NCI-H524 treated with DMSO at 0.1 percent for 48 hours (cell line): ENCODE data around the gene PLAU.
"Not testable (repeated sequence)": the region's sequence is repeated elsewhere in the genome, so short reads cannot be mapped to it uniquely, and the experiment has no call there.

ENCODE experiments used
- DNase-seq: peaks from one replicate; lab custom pipeline; 2025; lab: John Stamatoyannopoulos, UW

PLAU gene

DNA sequence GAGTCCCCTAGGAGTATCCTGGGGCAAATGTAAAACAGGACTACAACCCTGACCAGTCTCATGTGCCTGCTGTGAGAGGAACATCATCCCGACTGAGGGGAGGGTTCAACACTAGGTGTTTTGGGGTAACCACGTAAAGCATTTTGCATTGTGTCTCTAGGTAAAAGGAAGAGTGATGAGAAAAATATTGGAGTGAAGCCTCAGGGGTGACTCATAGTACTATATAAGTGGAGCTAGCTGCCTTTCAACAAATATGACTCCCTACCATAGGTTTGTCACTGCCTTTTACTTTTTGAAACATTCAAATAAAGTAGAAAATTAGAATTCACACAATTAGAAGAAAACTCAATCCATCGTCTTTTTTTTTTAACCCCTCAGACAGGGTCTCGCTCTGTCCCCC lies 34.0 kb upstream of the PLAU start:
- DNase-seq = no peak

DNA sequence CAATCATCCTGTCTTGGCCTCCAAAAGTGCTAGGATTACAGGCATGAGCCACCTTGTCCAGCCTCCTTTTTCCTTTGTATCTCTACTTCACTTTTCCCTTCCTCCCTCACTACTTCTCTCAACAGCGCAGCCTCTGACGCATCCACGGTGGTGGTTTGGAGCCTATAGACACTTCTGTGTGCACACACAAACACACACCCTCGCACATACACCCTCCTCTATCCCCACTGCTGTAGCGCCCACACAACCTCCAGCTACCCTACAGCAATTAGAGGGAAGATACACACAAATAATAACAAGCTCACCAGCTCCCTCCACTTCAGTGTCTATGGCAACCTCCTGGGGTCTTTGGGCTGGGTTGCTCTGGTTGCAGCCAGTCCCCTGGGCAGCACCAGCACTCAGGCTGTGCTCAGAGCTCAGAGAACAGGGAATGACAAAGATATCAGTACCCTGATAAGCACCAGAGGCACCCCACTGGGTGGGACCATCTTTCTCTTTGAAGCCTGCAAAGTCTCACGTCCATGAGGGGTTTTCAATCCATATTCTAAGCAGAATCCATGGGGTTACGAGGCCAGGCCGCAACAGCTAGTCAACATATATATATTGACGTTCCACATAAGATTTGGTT lies 33.3 kb upstream of the PLAU start:
- no peak for DNase-seq

- no peak for DNase-seq
These were observed 32.6 kb upstream of the PLAU start for GRCh38 chr10:73878365-73878764.

DNA sequence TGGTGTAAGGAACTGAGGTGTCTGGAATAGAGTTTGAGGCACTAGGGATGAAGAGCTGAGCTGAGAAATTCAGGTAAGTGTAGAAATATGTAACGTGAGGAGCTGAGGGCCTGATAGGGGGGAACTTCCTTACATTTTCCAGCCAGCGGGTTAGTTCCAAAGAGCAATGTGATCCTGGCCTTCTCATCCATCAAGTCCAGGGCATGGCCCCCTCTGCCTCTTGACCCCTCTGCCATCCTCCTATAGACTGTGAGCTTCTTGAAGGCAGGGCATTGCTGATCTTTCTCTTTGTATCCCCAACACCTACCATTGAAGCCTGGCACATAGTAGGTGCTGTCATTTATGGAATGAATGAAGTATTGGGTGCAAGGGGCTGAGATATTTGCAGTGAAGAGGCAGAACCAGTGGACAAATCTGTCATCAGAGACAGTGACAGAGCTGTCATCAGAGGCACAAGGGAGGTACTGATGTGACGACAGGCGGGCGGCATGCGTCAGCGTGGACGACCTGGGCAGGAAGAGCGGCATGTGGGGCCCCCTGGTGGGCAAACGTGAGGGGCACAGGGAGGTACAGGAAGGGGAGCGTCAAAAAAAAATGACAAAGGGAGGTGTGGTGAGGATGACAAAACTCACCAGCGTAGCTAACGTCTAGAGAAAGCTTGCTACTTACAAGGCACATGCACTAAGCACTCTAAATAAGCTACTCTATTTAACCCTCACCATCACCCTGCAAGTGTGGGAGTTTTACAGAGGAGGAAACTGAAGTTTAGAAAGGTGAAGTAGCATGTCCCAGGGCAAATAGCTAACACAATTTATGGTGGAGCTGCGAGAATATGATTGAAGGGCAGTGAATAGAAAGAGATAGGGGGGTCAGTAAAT lies 31.4 kb upstream of the PLAU start:
- no peak for DNase-seq

GRCh38 chr10:73881221-73881919 lies 29.6 kb upstream of the PLAU start:
- no peak for DNase-seq

DNA sequence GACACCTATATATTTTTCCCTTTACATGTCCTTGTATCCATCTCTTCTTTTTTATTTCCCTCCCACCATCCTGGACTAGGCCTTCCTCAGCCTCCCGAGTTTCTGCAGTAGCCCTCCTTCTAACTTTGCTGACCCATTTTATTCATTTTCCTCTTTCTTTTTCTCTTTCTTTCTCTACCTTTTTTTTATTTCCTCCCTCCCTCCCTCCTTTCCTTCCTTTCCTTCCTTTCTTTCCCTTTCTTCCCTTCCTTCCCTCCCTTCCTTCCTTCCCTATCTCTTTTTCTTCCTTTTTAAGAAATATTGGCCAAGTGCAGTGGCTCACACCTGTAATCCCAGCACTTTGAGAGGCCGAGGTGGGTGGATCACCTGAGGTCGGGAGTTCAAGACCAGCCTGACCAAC lies 26.9 kb upstream of the PLAU start:
- DNase-seq = no peak

DNA sequence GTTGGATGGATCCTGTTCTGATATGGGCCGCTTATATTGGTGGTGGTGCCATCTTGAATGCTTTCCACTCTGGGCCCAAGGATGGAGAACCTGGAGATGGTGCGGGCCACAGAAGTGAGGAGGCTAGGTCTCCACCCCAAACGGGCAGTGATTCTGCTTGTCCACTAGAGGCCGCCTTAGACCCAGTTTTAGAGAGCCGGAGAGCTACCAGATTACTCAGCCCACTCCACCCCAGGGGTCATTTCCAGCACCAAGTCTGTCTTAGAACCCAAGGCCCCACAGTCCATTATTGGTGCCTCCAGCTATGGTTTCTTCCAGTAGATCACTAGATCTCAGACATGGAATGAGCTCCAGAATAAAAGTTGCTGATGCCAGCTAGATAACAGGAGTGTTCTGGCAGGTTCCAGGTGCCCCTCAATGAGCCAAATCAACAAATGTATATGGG lies 24.8 kb upstream of the PLAU start:
- DNase-seq = no peak

DNA sequence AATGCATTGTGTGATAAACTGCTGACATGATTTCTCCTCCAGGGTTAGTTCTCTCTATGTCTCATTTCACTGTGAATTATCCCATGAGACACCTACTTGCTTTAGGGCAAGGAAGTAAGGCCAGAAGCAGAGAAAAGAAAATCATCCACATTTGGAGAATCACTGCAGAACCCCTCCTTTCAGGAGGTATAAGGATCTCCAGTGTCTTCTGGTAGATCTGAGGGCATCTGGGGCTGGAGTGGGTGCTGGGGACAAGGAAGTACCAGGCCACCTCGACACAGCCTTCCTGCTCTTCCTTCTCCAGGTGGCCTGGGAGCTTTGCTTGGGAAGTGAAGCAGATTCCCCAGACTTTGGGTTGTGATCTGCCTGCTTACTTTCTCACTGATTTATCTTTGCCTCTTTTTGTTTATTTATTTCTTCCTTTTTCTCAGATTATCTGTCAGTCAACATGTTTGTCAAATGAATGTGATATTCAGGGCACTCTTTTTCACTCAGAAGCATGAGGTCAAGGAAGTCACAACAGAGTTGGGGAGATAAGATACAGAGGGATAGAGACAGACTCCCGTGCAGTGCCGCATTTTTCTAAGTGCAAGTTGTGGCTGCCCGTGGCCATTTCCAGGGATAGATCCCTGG lies 24.2 kb upstream of the PLAU start:
- DNase-seq = no peak

DNA sequence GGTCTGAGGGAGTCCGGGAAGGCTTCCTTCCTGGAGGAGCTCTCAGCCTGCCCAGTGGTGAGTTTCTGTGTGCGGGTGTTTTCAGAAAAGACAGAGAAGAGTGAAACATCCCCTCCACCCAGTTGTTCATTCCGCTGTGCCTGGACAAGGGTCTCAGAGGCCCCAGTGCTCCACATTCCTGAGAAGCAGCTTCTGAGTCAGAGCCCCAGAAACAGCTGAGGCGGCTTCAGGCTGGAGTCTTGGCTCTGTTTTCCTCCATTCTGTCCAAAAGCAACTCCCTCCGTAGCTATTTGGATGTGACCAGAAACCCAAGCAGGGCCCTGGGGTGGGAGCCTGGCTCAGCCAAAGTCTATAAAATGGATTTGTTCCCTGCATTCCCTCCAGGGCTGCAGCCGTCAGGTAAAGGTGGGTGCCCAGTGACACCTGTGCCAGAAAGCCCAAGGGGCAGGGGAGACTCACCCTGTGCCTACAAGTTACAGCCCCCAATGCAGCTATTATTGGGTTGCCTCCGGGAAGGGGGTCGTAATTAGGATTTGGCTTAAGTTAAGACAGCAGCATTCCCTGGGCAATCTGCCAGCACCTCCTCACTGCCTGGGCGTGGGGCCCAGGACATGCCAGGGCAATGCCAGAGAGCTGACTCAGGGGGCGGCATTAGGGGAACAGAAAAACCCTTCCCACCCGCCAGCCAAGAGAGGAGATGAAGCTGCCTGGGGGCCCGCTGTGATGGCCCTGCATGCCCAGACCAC lies 23.5 kb upstream of the PLAU start:
- DNase-seq = no peak

DNA sequence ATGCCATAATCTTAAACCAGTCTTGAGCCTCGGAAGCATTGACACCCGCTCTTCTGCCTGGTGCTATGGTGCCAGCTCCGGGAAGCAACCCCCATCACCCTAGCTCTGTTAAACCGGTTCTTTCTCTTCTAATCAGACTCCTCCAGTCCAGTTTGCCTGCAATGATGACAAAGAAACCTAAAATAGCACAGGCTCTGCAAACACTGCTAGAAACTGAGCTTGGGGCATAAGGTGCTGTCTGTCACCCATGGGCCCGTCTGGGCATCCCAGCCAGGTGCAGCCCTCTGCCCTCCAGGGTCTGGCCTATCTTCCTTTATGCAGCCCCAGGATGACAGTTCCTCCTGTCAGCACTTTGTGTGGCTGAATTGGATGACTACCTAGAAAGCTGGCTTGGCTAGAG lies 22.4 kb upstream of the PLAU start:
- no peak for DNase-seq

GRCh38 chr10:73889014-73889413 lies 21.9 kb upstream of the PLAU start:
- no peak for DNase-seq

GRCh38 chr10:73889416-73889815 lies 21.5 kb upstream of the PLAU start:
- not testable (repeated sequence) for DNase-seq

- DNase-seq = no peak
These were observed 20.7 kb upstream of the PLAU start for GRCh38 chr10:73890261-73890660.

DNA sequence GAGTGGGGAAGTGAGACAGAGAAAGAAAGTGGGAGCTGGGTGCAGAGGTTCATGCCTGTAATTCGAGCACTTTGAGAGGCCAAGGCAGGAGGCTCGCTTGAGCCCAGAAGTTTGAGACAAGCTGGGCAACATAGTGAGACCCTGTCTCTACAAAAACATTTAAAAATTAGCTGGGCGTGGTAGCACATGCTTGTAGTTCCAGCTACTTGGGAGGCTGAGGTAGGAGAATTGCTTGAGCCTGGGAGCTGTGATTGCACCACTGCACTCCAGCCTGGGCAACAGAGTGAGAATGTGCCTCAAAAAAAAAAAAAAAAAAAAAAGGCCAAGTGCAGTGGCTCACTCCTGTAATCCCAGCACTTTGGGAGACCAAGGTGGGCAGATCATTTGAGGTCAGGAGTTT lies 20.1 kb upstream of the PLAU start:
- not testable (repeated sequence) for DNase-seq

- DNase-seq = no peak
These were observed 19.4 kb upstream of the PLAU start for GRCh38 chr10:73891540-73891939.

DNA sequence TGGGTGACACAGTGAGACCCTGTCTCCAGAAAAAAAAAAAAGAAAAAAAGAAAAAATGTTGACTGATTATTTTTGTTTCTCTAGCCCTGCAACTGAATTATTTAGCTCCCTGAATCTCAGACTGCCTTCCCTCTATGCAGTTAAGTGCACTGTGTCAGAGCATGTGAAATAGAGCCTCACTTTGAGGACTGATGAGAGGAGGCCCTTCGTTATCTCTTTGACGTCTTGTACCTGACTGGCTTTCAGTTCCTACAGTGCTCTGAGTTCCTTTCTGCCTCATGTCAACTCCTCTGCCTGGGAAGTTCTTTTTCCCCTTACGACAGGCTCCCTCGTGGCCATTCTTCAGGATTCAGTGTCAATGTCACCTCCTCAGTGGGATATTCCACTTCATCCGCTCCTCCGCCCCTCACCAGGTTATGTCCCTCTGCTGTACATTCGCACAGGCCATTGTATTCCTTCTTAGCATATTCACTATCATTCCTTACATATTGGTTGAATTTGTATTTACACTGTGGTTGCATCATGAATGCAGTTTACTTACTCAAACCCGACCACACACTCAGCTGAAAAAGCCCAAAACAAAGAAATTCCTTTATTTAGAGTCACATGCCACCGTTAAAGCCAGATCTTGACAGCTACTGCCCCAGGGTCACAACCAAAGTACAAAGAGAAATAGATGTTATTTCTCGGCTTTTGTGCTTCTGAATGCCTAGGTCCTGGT lies 18.5 kb upstream of the PLAU start:
- no peak for DNase-seq

DNA sequence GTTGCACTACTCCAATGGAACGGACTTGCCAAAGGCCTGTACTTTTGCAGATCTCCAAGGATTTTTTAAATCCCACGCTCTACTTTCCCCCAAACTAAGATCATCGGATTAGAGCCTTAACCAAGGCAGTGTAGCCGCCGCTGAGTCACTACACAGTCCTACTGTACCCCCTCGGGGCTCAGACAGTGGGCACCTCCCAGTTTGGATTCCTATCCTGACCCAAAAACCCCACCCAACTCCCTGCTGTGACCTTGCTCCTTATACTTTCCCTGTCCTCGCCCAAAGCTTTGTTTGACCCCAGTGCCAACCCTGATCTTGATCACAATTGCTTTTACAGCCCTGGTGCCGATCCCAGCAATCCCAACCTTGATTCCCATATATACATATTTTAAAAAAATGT lies 17.5 kb upstream of the PLAU start:
- DNase-seq = no peak

GRCh38 chr10:73894245-73894971 lies 16.5 kb upstream of the PLAU start:
- no peak for DNase-seq

GRCh38 chr10:73895381-73895780 lies 15.6 kb upstream of the PLAU start:
- DNase-seq = not testable (repeated sequence)

- no peak for DNase-seq
These were observed 13.2 kb upstream of the PLAU start for GRCh38 chr10:73897693-73898092.
